ENCODE results near the gene UPF2.
"Not testable (repeated sequence)": the region's sequence is repeated elsewhere in the genome, so short reads cannot be mapped to it uniquely, and the experiment has no call there.

The UPF2 gene

DNA sequence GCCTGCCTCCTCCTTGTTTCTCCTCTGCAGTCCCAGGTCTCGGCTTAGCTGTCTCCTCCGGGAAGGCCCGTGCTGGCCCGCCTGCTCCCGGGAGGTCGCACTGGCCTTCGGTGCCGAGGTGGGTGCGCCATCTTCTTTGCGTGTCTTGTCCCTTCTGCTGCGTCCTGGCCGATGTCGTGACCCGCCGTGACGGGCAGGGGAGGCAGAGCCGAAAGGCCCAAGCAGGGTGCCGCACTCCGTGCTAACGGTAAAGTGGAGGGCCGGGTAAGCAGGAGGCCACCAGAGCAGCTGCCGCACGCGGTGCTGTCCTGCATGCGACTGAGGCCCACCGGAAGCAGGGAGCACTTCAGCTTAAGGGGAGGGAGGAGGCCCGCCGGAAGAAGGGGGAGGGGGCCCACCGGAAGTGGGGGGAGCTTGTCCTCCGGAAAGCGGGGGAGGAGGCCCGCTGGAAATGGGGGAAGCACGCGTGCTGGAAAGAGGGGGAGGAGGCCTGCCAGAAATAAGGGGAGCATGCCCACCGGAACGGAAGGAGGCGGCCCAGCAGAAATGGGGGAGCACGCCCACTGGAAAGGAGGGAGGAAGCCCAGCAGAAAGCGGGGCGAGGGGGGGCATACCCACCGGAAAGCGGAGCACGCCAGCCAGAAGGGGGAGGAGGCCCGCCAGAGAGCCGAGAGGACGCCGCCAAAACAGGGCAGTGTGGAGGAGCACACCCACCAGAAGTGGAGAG, 148.1 kb downstream of the UPF2 start:
- no peak for ATAC-seq (ENCODE audit: insufficient read depth, low read depth)
- no peak overlapping the region for H3K27ac ChIP-seq (ENCODE audit: low read length)
- H3K27me3 ChIP-seq (ENCODE audit: insufficient read depth, low read length, poor library complexity) = no peaks in the 10 kb centered on the region
- no peak overlapping the region for H3K4me2 ChIP-seq (ENCODE audit: insufficient read depth, low read length)
- no peaks in the 10 kb centered on the region for H3K79me2 ChIP-seq (ENCODE audit: insufficient read depth, low read length)
- H4K20me1 ChIP-seq (ENCODE audit: insufficient read depth, low read length) = no peaks in the 10 kb centered on the region
- H3K9me3 ChIP-seq (ENCODE audit: insufficient read depth, low read length, severe bottlenecking) = no peaks in the 10 kb centered on the region
- H2AFZ ChIP-seq (ENCODE audit: low read depth, low read length) = no peak overlapping the region
- TF ChIP-seq, protein P1, sequence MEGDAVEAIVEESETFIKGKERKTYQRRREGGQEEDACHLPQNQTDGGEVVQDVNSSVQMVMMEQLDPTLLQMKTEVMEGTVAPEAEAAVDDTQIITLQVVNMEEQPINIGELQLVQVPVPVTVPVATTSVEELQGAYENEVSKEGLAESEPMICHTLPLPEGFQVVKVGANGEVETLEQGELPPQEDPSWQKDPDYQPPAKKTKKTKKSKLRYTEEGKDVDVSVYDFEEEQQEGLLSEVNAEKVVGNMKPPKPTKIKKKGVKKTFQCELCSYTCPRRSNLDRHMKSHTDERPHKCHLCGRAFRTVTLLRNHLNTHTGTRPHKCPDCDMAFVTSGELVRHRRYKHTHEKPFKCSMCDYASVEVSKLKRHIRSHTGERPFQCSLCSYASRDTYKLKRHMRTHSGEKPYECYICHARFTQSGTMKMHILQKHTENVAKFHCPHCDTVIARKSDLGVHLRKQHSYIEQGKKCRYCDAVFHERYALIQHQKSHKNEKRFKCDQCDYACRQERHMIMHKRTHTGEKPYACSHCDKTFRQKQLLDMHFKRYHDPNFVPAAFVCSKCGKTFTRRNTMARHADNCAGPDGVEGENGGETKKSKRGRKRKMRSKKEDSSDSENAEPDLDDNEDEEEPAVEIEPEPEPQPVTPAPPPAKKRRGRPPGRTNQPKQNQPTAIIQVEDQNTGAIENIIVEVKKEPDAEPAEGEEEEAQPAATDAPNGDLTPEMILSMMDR (IDR thresholded peaks at IDR 0.05; ENCODE audit: borderline replicate concordance, extremely low read depth, low read length, poor library complexity, severe bottlenecking) = no peak
- no peak for TF ChIP-seq EZH2 (IDR thresholded peaks at IDR 0.05; ENCODE audit: borderline replicate concordance, low read depth, low read length, severe bottlenecking)
- H3K4me3 ChIP-seq (ENCODE audit: low read depth in 1 of 2, low read length in 2 of 2) = no peak overlapping the region
- no peaks in the 10 kb centered on the region for H3K36me3 ChIP-seq (ENCODE audit: insufficient read depth, low read length)
- no peak overlapping the region for H3K9ac ChIP-seq (ENCODE audit: low read depth, low read length)
- H3K4me1 ChIP-seq (ENCODE audit: insufficient read depth, low read length) = no peaks in the 10 kb centered on the region
- no peak for DNase-seq

DNA sequence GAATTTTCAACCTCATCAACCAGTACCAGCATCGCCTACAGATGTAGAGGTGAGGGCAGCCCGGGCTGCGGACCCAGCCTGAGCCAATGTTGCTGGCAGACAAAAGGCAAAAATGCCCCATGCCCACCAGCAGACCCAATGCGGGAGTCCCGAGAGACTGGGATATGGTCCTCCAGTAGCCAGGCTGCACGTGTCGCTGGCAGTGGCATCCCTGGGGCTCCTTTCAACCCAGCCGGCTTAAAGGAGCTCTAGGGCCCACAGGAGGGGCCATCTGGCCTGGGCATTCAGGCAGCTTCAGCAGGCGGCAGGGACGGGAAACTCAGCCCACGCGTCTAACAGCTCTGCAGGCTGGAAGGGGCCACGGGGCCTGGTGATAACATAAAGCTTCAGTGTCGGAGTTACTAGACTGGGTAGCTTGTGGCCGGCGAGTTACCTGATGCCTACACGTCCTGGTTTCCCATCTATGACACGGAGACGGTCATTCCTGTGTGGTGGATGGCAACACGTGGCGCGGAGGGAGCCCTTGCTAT, 148.8 kb downstream of the UPF2 start:
- DNase-seq (no peak), ATAC-seq (ENCODE audit: insufficient read depth, low read depth) (no peak)
- no peaks in the 10 kb centered on the region for H3K79me2 ChIP-seq (ENCODE audit: insufficient read depth, low read length)

DNA sequence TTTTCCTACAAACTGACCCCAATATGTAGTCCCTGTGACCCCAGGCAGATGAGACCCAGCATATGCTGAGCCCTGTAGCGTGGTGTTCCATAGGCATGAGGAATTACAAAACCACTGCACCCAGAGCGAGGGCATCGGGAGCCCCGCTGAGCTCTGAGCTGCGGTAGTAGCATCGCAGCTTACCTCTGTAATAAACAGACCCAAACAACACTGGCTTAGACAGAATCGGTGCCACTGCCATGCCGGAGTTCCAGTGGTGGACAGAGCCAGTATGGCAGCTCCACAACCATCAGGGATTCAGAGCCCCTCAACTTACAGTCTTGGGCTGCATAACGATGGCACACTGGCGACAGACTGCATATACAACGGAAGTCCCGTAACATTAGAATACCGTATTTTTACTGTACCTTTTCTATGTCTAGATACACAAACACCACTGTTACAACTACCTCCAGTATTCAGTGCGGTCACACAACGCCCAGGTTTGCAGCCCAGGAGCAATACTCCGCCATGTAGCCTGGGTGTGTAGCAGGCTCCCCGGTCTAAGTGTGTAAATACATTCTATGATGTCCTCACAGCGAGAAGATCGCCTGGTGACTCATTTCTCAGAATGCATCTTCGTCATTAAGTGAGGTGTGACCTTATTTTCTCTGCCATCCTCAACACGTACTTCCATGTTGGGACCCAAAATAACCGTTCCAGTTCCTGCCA, 150.7 kb downstream of the UPF2 start:
- Histone ChIP-seq H3K79me2 (ENCODE audit: insufficient read depth, low read length) (no peaks in the 10 kb centered on the region), H3K4me1 (ENCODE audit: insufficient read depth, low read length) (no peaks in the 10 kb centered on the region), H3K36me3 (ENCODE audit: insufficient read depth, low read length) (no peaks in the 10 kb centered on the region), H3K9ac (ENCODE audit: low read depth, low read length) (no peak overlapping the region), H2AFZ (ENCODE audit: low read depth, low read length) (no peak overlapping the region), H4K20me1 (ENCODE audit: insufficient read depth, low read length) (no peaks in the 10 kb centered on the region), H3K4me3 (ENCODE audit: low read depth in 1 of 2, low read length in 2 of 2) (no peak overlapping the region), H3K27ac (ENCODE audit: low read length) (no peak overlapping the region), H3K4me2 (ENCODE audit: insufficient read depth, low read length) (no peak overlapping the region), H3K9me3 (ENCODE audit: insufficient read depth, low read length, severe bottlenecking) (no peaks in the 10 kb centered on the region), H3K27me3 (ENCODE audit: insufficient read depth, low read length, poor library complexity) (no peaks in the 10 kb centered on the region)
- ATAC-seq (ENCODE audit: insufficient read depth, low read depth) (no peak), DNase-seq (no peak)
- TF ChIP-seq EZH2 (IDR thresholded peaks at IDR 0.05; ENCODE audit: borderline replicate concordance, low read depth, low read length, severe bottlenecking) = no peak
- TF ChIP-seq, protein P1 (IDR thresholded peaks at IDR 0.05; ENCODE audit: borderline replicate concordance, extremely low read depth, low read length, poor library complexity, severe bottlenecking) = no peak

More for the DNA sequence above, 148.8 kb downstream of the UPF2 start:
- no peak overlapping the region for H2AFZ ChIP-seq (ENCODE audit: low read depth, low read length)
- no peaks in the 10 kb centered on the region for H4K20me1 ChIP-seq (ENCODE audit: insufficient read depth, low read length)
- no peak overlapping the region for H3K4me3 ChIP-seq (ENCODE audit: low read depth in 1 of 2, low read length in 2 of 2)
- no peak overlapping the region for H3K4me2 ChIP-seq (ENCODE audit: insufficient read depth, low read length)
- no peaks in the 10 kb centered on the region for H3K36me3 ChIP-seq (ENCODE audit: insufficient read depth, low read length)
- no peaks in the 10 kb centered on the region for H3K4me1 ChIP-seq (ENCODE audit: insufficient read depth, low read length)
- no peak overlapping the region for H3K27ac ChIP-seq (ENCODE audit: low read length)
- no peaks in the 10 kb centered on the region for H3K27me3 ChIP-seq (ENCODE audit: insufficient read depth, low read length, poor library complexity)
- H3K9ac ChIP-seq (ENCODE audit: low read depth, low read length) = no peak overlapping the region
- TF ChIP-seq EZH2 (IDR thresholded peaks at IDR 0.05; ENCODE audit: borderline replicate concordance, low read depth, low read length, severe bottlenecking) = no peak
- TF ChIP-seq, protein P1 (IDR thresholded peaks at IDR 0.05; ENCODE audit: borderline replicate concordance, extremely low read depth, low read length, poor library complexity, severe bottlenecking) = no peak
- H3K9me3 ChIP-seq (ENCODE audit: insufficient read depth, low read length, severe bottlenecking) = no peaks in the 10 kb centered on the region

DNA sequence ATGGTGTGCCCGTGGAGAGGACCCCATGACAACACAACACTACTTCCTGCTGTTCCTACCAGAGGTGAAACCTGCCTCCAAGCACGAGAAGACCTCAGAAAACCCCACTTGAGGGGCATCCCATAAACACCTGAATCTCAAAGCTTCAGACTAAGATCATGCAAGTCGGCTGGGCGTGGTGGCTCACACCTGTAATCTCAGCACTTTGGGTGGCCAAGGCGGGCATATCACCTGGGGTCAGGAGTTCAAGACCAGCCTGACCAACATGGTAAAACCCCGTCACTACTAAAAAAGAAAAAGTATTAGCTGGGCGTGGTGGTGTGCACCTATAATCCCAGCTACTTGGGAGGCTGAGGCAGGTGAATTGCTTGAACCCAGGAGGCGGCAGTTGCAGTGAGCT, 153.3 kb downstream of the UPF2 start:
- not testable (repeated sequence) for H4K20me1 ChIP-seq (ENCODE audit: insufficient read depth, low read length); DNase-seq; ATAC-seq (ENCODE audit: insufficient read depth, low read depth); H3K27ac ChIP-seq (ENCODE audit: low read length); H2AFZ ChIP-seq (ENCODE audit: low read depth, low read length); H3K79me2 ChIP-seq (ENCODE audit: insufficient read depth, low read length); H3K9me3 ChIP-seq (ENCODE audit: insufficient read depth, low read length, severe bottlenecking); H3K4me2 ChIP-seq (ENCODE audit: insufficient read depth, low read length); H3K36me3 ChIP-seq (ENCODE audit: insufficient read depth, low read length); H3K4me1 ChIP-seq (ENCODE audit: insufficient read depth, low read length); H3K4me3 ChIP-seq (ENCODE audit: low read depth in 1 of 2, low read length in 2 of 2); H3K27me3 ChIP-seq (ENCODE audit: insufficient read depth, low read length, poor library complexity); H3K9ac ChIP-seq (ENCODE audit: low read depth, low read length)

All from DND-41 (cell line).